ENCODE measurements around the gene CRB1. TPM values are rescaled to one million over a fixed set of nuclear protein-coding genes. Genes with fewer than 3 reads are reported as not detected.
A peak's percentile ranks its signal among the peaks of the same experiment; 100 is the strongest.

CRB1 gene
- polyA plus RNA-seq (ENCODE audit: insufficient read length in 12 of 12), result under 1 TPM in 10 of 12 donors, not detected in 2; 0.08 to 0.70 (median 0.35) TPM
- long read RNA-seq, donor 1, result 0 reads
- long read RNA-seq, donor 2, result 0 reads
- long read RNA-seq, donor 3, result 0 reads
- long read RNA-seq, donor 4, result 0 reads
- long read RNA-seq, donor 5, result 0 reads
- long read RNA-seq, donor 6, result 0 reads
- long read RNA-seq, donor 7, result 0 reads
- long read RNA-seq, donor 8, result 0 reads
- long read RNA-seq, donor 9, result 0 reads
- long read RNA-seq, donor 10, result 0 reads
- long read RNA-seq, donor 11, result 0 reads

- DNase-seq, result peak; percentile 1
These were observed at the start of gene CRB1 for GRCh38 chr1:197268012-197268411. TSS of gene CRB1 (plus strand) at chr1:197268252. CDS start at chr1:197268413, 161 bp downstream.

- DNase-seq, result no peak
These were observed 49.2 kb upstream of the CRB1 start for GRCh38 chr1:197218857-197219256.

- DNase-seq, result no peak
These were observed 45.9 kb upstream of the CRB1 start for GRCh38 chr1:197222025-197222685.

GRCh38 chr1:197222780-197223179 is 45.3 kb upstream of the CRB1 start:
- no peak for DNase-seq

GRCh38 chr1:197224160-197224559 is 43.9 kb upstream of the CRB1 start:
- DNase-seq, result no peak

GRCh38 chr1:197225611-197226010 is 42.4 kb upstream of the CRB1 start:
- no peak for DNase-seq

GRCh38 chr1:197234581-197234980 is 33.5 kb upstream of the CRB1 start:
- no peak for DNase-seq

GRCh38 chr1:197235355-197235754 is 32.7 kb upstream of the CRB1 start:
- DNase-seq, result no peak

- no peak for DNase-seq
These were observed 20.6 kb upstream of the CRB1 start for GRCh38 chr1:197247465-197247864.

GRCh38 chr1:197249324-197249723 is 18.7 kb upstream of the CRB1 start:
- DNase-seq, result no peak

- no peak for DNase-seq
These were observed 17.4 kb upstream of the CRB1 start for GRCh38 chr1:197250616-197251015.

- no peak for DNase-seq
These were observed 15.1 kb upstream of the CRB1 start for GRCh38 chr1:197252973-197253372.

- no peak for DNase-seq
These were observed 13.2 kb upstream of the CRB1 start for GRCh38 chr1:197254866-197255265.

- no peak for DNase-seq
These were observed 3.0 kb upstream of the CRB1 start for GRCh38 chr1:197264936-197265567.

- DNase-seq, result no peak
These were observed 1.0 kb downstream of the CRB1 start for GRCh38 chr1:197269053-197269452.

- no peak for DNase-seq
These were observed 4.7 kb downstream of the CRB1 start for GRCh38 chr1:197272791-197273190.

- DNase-seq, result no peak
These were observed 9.1 kb downstream of the CRB1 start for GRCh38 chr1:197277166-197277565.

- no peak for DNase-seq
These were observed 16.3 kb downstream of the CRB1 start for GRCh38 chr1:197284325-197284724.

- no peak for DNase-seq
These were observed 16.9 kb downstream of the CRB1 start for GRCh38 chr1:197284966-197285365.

- no peak for DNase-seq
These were observed 17.6 kb downstream of the CRB1 start for GRCh38 chr1:197285526-197286205.

GRCh38 chr1:197286634-197287033 is 18.6 kb downstream of the CRB1 start:
- DNase-seq, result no peak

- no peak for DNase-seq
These were observed 19.8 kb downstream of the CRB1 start for GRCh38 chr1:197287863-197288262.

GRCh38 chr1:197302775-197303174 is 34.7 kb downstream of the CRB1 start:
- DNase-seq, result no peak

All from muscle of arm (tissue), 14 donors.